Activated CD8-positive, alpha-beta memory T cell treated with anti-CD3 and anti-CD28 coated beads, Interleukin-2, amount 50 U/mL, for 1 hour (primary cell): ENCODE measurements around the gene SPATA13.
"Not testable (repeated sequence)": the region's sequence is repeated elsewhere in the genome, so short reads cannot be mapped to it uniquely, and the experiment has no call there.

ENCODE experiments used
- DNase-seq: peaks from one replicate; pipeline ENCODE4 v3.0.0-alpha.2; 2020; ENCODE audit errors: extremely low read depth

Gene SPATA13

DNA sequence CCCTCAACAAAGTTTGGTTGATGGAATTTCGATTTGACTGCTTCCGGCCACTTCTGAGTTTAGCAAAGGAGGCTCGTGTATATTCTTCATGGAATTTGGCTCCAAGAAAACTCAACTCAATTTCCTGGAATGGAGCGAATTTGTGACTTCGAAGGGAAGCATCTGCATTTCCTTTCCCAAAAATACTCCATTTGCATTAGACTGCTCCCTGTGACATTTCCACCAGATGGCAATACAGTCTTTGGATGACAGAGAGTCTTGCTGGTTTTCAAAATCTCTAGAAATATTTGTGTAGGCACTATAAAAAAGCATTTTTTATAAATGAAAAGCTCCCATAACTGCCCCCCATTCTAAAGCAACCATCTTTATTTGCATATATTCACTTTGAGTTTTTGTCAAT, 152.9 kb downstream of the SPATA13 start:
- DNase-seq, result no peak

- not testable (repeated sequence) for DNase-seq
These were observed 157.3 kb downstream of the SPATA13 start for GRCh38 chr13:24317835-24318234.

- DNase-seq, result not testable (repeated sequence)
These were observed 158.4 kb downstream of the SPATA13 start for GRCh38 chr13:24318878-24319277.

DNA sequence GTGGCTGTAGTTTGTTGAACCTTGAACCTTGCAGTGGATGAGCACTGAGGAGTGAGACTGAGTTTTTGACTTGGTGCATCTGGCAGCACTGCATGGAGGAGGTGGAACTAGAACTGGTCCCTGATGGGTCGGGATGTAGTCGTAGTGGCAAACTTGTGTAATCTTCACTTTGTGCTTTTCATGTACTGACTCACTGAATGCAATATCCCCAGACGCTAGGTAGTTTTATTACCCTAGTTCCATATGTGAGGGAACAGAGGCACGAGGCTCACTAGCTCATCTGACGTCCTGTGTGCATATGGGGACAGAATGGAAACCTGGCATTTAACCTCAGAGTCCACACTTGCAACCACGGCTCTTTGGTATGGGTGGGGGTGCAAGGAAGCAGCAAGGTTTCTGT, 159.1 kb downstream of the SPATA13 start:
- not testable (repeated sequence) for DNase-seq

GRCh38 chr13:24321416-24321815, 160.9 kb downstream of the SPATA13 start:
- DNase-seq, result not testable (repeated sequence)

DNA sequence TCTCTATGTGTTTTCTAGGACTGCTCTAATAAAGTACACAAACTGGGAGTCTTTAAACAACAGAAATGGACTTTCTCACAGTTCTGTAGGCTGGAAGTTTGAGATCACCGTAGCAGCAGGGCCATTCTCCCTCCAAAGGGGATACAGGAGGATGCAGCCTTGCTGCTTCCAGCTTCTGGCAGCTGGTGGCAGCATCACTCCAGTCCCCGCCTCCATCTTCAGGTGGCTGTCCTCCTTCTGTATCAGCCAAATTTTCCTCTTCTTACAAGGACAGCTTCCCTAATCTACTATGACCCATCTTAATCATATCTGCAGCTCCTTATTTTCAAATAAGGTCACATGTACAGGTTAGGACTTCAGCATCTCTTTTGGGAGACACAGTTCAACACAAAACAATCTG, 161.9 kb downstream of the SPATA13 start:
- DNase-seq, result not testable (repeated sequence)

DNA sequence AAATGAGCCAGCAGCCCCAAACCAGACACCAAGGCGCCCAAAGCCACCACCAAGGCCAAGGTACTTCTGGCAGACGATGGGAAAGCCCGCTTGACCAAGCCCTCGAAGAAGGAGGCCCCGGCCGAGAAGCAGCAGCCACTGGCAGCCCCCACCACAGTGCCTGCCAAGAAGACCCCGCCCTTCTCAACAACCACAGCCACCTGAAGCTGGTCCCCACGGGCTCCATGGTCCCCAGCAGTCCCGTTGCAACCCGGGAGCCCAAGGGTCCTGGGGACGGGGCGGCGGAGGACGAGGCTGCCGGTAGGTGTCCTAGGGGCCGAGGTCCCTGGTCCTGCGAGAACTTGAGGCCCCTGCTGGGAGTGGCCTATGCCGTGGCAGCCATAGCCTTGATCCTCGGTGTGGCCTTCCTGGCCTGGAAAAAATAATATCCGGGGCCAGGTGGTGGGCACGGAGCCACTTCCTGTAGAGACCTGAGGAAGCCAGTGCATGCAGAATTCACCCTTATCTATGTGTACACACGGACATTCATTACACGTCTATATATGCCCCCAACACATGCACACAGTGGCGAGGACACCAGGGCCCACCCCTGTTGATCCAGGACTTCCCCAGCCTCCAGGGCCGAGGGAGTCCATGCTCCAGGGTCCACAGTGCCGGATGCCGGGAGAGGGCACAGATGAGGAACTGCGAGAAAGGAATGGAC, 162.7 kb downstream of the SPATA13 start:
- no peak for DNase-seq

GRCh38 chr13:24323739-24324075, 163.2 kb downstream of the SPATA13 start:
- no peak for DNase-seq

DNA sequence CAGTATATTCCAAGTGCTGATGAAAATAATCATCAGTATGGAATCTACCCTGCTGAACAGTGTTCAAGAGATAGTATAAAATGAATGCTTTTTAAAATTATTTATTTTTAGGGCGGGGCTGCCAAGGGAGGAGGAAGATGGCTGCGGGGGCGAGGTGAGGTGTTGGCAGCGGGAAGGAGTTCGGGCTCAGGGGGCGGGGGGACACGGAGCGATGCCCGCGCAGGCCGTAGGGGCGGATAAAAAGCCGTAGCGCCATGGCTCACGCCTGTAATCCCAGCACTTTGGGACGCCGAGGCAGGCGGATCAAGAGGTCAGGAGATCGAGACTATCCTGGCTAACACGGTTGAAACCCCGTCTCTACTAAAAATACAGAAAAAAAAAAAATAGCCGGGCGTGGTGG, 167.1 kb downstream of the SPATA13 start:
- DNase-seq, result not testable (repeated sequence)

GRCh38 chr13:24328145-24328544, 167.6 kb downstream of the SPATA13 start:
- no peak for DNase-seq

- DNase-seq, result no peak
These were observed 178.2 kb downstream of the SPATA13 start for GRCh38 chr13:24338721-24339120.

GRCh38 chr13:24339937-24340607, 179.6 kb downstream of the SPATA13 start:
- DNase-seq, result no peak

- DNase-seq, result no peak
These were observed 180.1 kb downstream of the SPATA13 start for GRCh38 chr13:24340608-24340955.

DNA sequence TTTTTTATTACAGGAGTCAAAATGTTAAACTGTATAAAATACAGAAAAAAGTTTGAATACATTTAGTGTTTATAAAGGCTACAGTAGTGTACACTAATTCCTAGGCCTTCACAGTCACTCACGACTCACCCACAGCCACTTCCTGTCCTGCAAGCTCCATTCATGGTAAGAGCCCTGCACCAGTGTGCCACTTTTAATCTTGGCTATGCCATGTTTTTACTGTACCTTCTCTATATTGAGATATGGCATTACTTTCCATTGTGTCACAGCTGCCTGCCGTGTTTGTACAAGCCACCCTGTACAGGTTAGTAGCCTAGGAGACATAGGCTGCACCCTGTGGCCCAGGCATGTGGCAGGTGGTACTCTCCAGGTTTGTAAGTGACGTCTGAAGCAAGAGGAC, 180.9 kb downstream of the SPATA13 start:
- no peak for DNase-seq

GRCh38 chr13:24348385-24348784, 187.9 kb downstream of the SPATA13 start:
- no peak for DNase-seq

- no peak for DNase-seq
These were observed 188.4 kb downstream of the SPATA13 start for GRCh38 chr13:24348797-24349515.

GRCh38 chr13:24349778-24350664, 189.5 kb downstream of the SPATA13 start:
- not testable (repeated sequence) for DNase-seq

GRCh38 chr13:24351423-24351822, 190.9 kb downstream of the SPATA13 start:
- no peak for DNase-seq

- no peak for DNase-seq
These were observed 193.2 kb downstream of the SPATA13 start for GRCh38 chr13:24353736-24354135.

DNA sequence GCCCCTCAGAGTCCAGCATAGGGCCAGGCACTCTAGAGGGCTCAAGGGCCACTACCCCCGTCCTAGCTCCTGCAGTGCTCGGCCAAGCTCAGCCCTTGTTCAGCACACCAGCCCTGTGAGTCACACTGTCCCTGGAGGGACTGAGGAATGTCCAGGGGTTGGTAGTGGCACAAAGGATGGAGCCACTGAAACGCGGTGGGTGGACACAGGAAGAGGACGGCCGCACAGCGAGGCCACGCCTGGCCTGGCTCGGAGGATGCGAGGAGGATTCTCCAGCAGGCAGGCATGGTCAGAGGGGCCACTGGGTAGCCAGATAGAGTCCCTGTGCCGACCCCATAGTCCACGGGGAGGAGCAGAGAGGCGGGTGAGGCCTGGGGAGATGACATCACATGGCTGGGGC, 194.6 kb downstream of the SPATA13 start:
- no peak for DNase-seq

- no peak for DNase-seq
These were observed 195.8 kb downstream of the SPATA13 start for GRCh38 chr13:24356270-24356669.
